Body of pancreas (tissue), 4 donors: ENCODE data around the gene PIK3R5. TPM values are rescaled to one million over a fixed set of nuclear protein-coding genes. Genes with fewer than 3 reads are reported as not detected.

Experiments
- ATAC-seq: fragments of 150-250 bp; one replicate; pipeline ENCODE4 v1.9.1; 2016
- DNase-seq, 4 donors: peaks; one replicate each; pipeline ENCODE4 v3.0.0-alpha.2; 2019
- H3K27ac ChIP-seq, 4 donors: fragments of 200-600 bp; sonication (generic); 1 replicate in 3 of 4; 2 replicates in 1 of 4; pipeline versions ENCODE4 v1.5.1 to v1.6.1; 2016 to 2019; ENCODE audit warnings: mild to moderate bottlenecking in 1 of 4, mixed read lengths in 1 of 4, moderate library complexity in 1 of 4
- H3K27me3 ChIP-seq, 2 donors: fragments of 200-600 bp; sonication (generic); one replicate each; pipeline ENCODE4 v1.6.0; 2016; ENCODE audit warnings: mild to moderate bottlenecking in 1 of 2
- H3K36me3 ChIP-seq, 2 donors: fragments of 200-600 bp; sonication (generic); replicated peaks in 1 of 2; 2 replicates each; pipeline ENCODE4 v1.5.1; 2016; ENCODE audit warnings: low read depth in 2 of 2; ENCODE audit not compliant: insufficient read depth in 1 of 2
- H3K4me1 ChIP-seq: fragments of 200-600 bp; sonication (generic); one replicate; pipeline ENCODE4 v1.6.0; 2016
- H3K4me3 ChIP-seq, 2 donors: fragments of 200-600 bp; sonication (generic); 1 replicate in 1 of 2; 2 replicates in 1 of 2; pipeline ENCODE4 v1.5.1; 2016 to 2019
- H3K9me3 ChIP-seq, 3 donors: fragments of 200-600 bp; sonication (generic); 1 replicate in 2 of 3; 2 replicates in 1 of 3; pipeline ENCODE4 v1.5.1; 2016
- CTCF ChIP-seq, 7 experiments: fragments of 450-650 bp in 4 of 7; fragments of 200-600 bp in 3 of 7; sonication (generic) in 3 of 7; IDR thresholded peaks; one replicate each; pipeline ENCODE4 v1.5.1; 2016 to 2019; ENCODE audit warnings: antibody characterized with exemption in 7 of 7
- POLR2A ChIP-seq, 3 donors: fragments of 450-650 bp; IDR thresholded peaks; one replicate each; pipeline ENCODE4 v1.6.1; 2016; ENCODE audit warnings: antibody characterized with exemption in 3 of 3, mild to moderate bottlenecking in 2 of 3
- WGBS, 2 donors: methylation state at CpG; one replicate each; pipeline ENCODE4 v1.1.5; 2017; 5-methylcytosine and 5-hydroxymethylcytosine counted together
- intact Hi-C: fragments of 100-400 bp; cut with DNase I; formaldehyde crosslinking; loops from one replicate; pipeline ENCODE4 v1.15.1; 2023
- total RNA-seq, 2 donors: library from RNA; depleted of rRNA; stranded (reverse); fragments of >200 nt; gene quantifications; one replicate each; pipeline ENCODE4 v1.1.0, GENCODE V29; 2016

PIK3R5 gene
- total RNA-seq, 2 donors from 2014 or later = 4.6 to 4.7 TPM

- WGBS, 2 donors = 71 to 82% methylated on average over 7 of the region's 7 CpGs
- intact Hi-C loops = no loop called here
- H3K27ac ChIP-seq = no peak overlapping the region
Observed at GRCh38 chr17:8947201-8947600, 18.3 kb downstream of the PIK3R5 start.

GRCh38 chr17:8946476-8946875 lies 19.0 kb downstream of the PIK3R5 start:
- Histone ChIP-seq H3K27ac (no peak overlapping the region), H3K4me1 (no peaks in the 10 kb centered on the region), H3K4me3 (no peak overlapping the region), H3K9me3 (no peaks in the 10 kb centered on the region), H3K27me3 (no peaks in the 10 kb centered on the region), H3K36me3 (no peaks in the 10 kb centered on the region)
- intact Hi-C loops = no loop called here
- ATAC-seq = no peak
- no peak for TF ChIP-seq POLR2A (IDR thresholded peaks at IDR 0.05)
- TF ChIP-seq CTCF (IDR thresholded peaks at IDR 0.05) = no peak
- no peak for DNase-seq
- WGBS, 2 donors = 86 to 91% methylated on average over 5 to 6 of the region's 6 CpGs

More at GRCh38 chr17:8947201-8947600, 18.3 kb downstream of the PIK3R5 start:
- Histone ChIP-seq H3K9me3 (no peaks in the 10 kb centered on the region), H3K4me1 (no peaks in the 10 kb centered on the region), H3K36me3 (no peaks in the 10 kb centered on the region), H3K4me3 (no peak overlapping the region), H3K27me3 (no peaks in the 10 kb centered on the region)
- no peak for ATAC-seq
- DNase-seq = no peak
- TF ChIP-seq CTCF (IDR thresholded peaks at IDR 0.05) (no peak), POLR2A (IDR thresholded peaks at IDR 0.05) (no peak)

GRCh38 chr17:8946071-8946470 lies 19.4 kb downstream of the PIK3R5 start:
- H3K27me3 ChIP-seq = no peaks in the 10 kb centered on the region
- no peak for DNase-seq
- whole genome bisulfite sequencing, 2 donors = 69% methylated on average over 8 of the region's 8 CpGs
- no peaks in the 10 kb centered on the region for H3K36me3 ChIP-seq
- no peaks in the 10 kb centered on the region for H3K9me3 ChIP-seq
- intact Hi-C loops = no loop called here
- TF ChIP-seq CTCF (IDR thresholded peaks at IDR 0.05) (no peak), POLR2A (IDR thresholded peaks at IDR 0.05) (no peak)
- H3K4me3 ChIP-seq = no peak overlapping the region
- no peak for ATAC-seq
- H3K27ac ChIP-seq = no peak overlapping the region
- H3K4me1 ChIP-seq = no peaks in the 10 kb centered on the region

DNA sequence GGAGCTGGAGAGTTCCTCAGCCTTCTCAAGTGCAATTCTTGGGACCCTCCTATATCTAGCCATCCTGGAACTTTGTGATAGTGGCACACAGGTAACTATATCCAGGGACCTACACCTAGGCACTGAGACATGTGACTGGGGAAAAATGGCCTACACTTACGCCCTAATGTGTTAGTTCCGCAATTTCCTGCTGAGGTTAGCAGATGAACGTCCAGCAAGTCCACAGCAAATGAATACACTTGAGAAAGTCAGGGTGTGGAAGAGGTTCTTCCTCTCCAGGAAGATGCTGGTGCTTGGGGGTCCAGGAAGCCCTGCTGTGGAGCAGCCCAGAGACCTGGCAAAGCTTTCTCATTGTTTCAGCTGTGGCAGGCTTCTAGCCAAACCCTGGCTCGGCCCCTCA lies 20.8 kb downstream of the PIK3R5 start:
- H3K27me3 ChIP-seq = no peaks in the 10 kb centered on the region
- no peak for TF ChIP-seq CTCF (IDR thresholded peaks at IDR 0.05)
- TF ChIP-seq POLR2A (IDR thresholded peaks at IDR 0.05) = no peak
- H3K36me3 ChIP-seq = no peaks in the 10 kb centered on the region
- WGBS, 2 donors = 80 to 83% methylated on average over 4 of the region's 4 CpGs
- H3K4me1 ChIP-seq = no peaks in the 10 kb centered on the region
- no peaks in the 10 kb centered on the region for H3K9me3 ChIP-seq
- no peak overlapping the region for H3K4me3 ChIP-seq
- peak overlapping the region in 1 of 4 donors; percentile 20 for H3K27ac ChIP-seq
- intact Hi-C loops = no loop called here
- DNase-seq = no peak
- ATAC-seq = no peak

- Histone ChIP-seq H3K4me1 (no peaks in the 10 kb centered on the region), H3K27ac (no peak overlapping the region), H3K4me3 (no peak overlapping the region), H3K36me3 (no peaks in the 10 kb centered on the region), H3K9me3 (no peaks in the 10 kb centered on the region), H3K27me3 (no peaks in the 10 kb centered on the region)
- ATAC-seq (no peak), DNase-seq (no peak)
- intact Hi-C loops = no loop called here
- TF ChIP-seq POLR2A (IDR thresholded peaks at IDR 0.05) (no peak), CTCF (IDR thresholded peaks at IDR 0.05) (no peak)
Observed at GRCh38 chr17:8944083-8944482, 21.4 kb downstream of the PIK3R5 start.
